IPS-18c (cell line): Measurements from ENCODE around the gene PROM1.

Experiments used
- H3K4me3 ChIP-seq: 2 replicates; pipeline ENCODE4 v1.7.0; 2013; ENCODE audit warnings: low read depth, mild to moderate bottlenecking, low read length, moderate library complexity; ENCODE audit not compliant: insufficient read depth
- H3K9me3 ChIP-seq: one replicate; pipeline ENCODE4 v1.6.1; 2013; ENCODE audit warnings: mild to moderate bottlenecking, low read length, moderate library complexity; ENCODE audit not compliant: control insufficient read depth, insufficient read depth

The PROM1 gene

GRCh38 chr4:16113741-16114140 lies 29.9 kb upstream of the PROM1 start:
- H3K4me3 ChIP-seq = no peak overlapping the region
- no peaks in the 10 kb centered on the region for H3K9me3 ChIP-seq

- no peaks in the 10 kb centered on the region for H3K9me3 ChIP-seq
- no peak overlapping the region for H3K4me3 ChIP-seq
Measured at GRCh38 chr4:16111533-16111932, 27.7 kb upstream of the PROM1 start.

- Histone ChIP-seq H3K9me3 (no peaks in the 10 kb centered on the region), H3K4me3 (no peak overlapping the region)
Measured at GRCh38 chr4:16110661-16111290, 27.0 kb upstream of the PROM1 start.

GRCh38 chr4:16110199-16110598 lies 26.4 kb upstream of the PROM1 start:
- Histone ChIP-seq H3K9me3 (no peaks in the 10 kb centered on the region), H3K4me3 (no peak overlapping the region)

GRCh38 chr4:16109256-16109655 lies 25.4 kb upstream of the PROM1 start:
- Histone ChIP-seq H3K9me3 (no peaks in the 10 kb centered on the region), H3K4me3 (no peak overlapping the region)

GRCh38 chr4:16106956-16107355 lies 23.1 kb upstream of the PROM1 start:
- no peaks in the 10 kb centered on the region for H3K9me3 ChIP-seq

GRCh38 chr4:16104520-16104919 lies 20.7 kb upstream of the PROM1 start:
- no peaks in the 10 kb centered on the region for H3K9me3 ChIP-seq
- no peak overlapping the region for H3K4me3 ChIP-seq

More at GRCh38 chr4:16106956-16107355, 23.1 kb upstream of the PROM1 start:
- H3K4me3 ChIP-seq = no peak overlapping the region

GRCh38 chr4:16102356-16102755 lies 18.5 kb upstream of the PROM1 start:
- Histone ChIP-seq H3K4me3 (no peak overlapping the region), H3K9me3 (no peaks in the 10 kb centered on the region)

- Histone ChIP-seq H3K9me3 (no peaks in the 10 kb centered on the region), H3K4me3 (no peak overlapping the region)
Measured at GRCh38 chr4:16100833-16101232, 17.0 kb upstream of the PROM1 start.

GRCh38 chr4:16092682-16093319 lies 9.0 kb upstream of the PROM1 start:
- Histone ChIP-seq H3K4me3 (no peak overlapping the region), H3K9me3 (no peaks in the 10 kb centered on the region)

GRCh38 chr4:16090096-16090705 lies 6.4 kb upstream of the PROM1 start:
- Histone ChIP-seq H3K9me3 (no peaks in the 10 kb centered on the region), H3K4me3 (no peak overlapping the region)

GRCh38 chr4:16089156-16089555 lies 5.3 kb upstream of the PROM1 start:
- Histone ChIP-seq H3K4me3 (no peak overlapping the region), H3K9me3 (no peaks in the 10 kb centered on the region)

GRCh38 chr4:16088601-16089000 lies 4.8 kb upstream of the PROM1 start:
- Histone ChIP-seq H3K9me3 (no peaks in the 10 kb centered on the region), H3K4me3 (no peak overlapping the region)

GRCh38 chr4:16085822-16086221 lies 2.0 kb upstream of the PROM1 start:
- no peaks in the 10 kb centered on the region for H3K9me3 ChIP-seq
- no peak overlapping the region for H3K4me3 ChIP-seq

- H3K9me3 ChIP-seq = no peaks in the 10 kb centered on the region
- H3K4me3 ChIP-seq = peak overlapping the region; percentile 88
Measured at GRCh38 chr4:16082426-16083240, 1.2 kb downstream of the PROM1 start.

- Histone ChIP-seq H3K4me3 (peak overlapping the region; percentile 88), H3K9me3 (no peaks in the 10 kb centered on the region)
Measured at GRCh38 chr4:16082041-16082425, 1.8 kb downstream of the PROM1 start.

- H3K4me3 ChIP-seq = no peak overlapping the region
Measured at GRCh38 chr4:16079046-16079445, 4.8 kb downstream of the PROM1 start.

More at GRCh38 chr4:16079046-16079445, 4.8 kb downstream of the PROM1 start:
- H3K9me3 ChIP-seq = no peaks in the 10 kb centered on the region
